Measurements from ENCODE around the gene TAGLN3. TPM values are rescaled to one million over a fixed set of nuclear protein-coding genes. Genes with fewer than 3 reads are reported as not detected.

TAGLN3 gene
- total and polyA plus RNA-seq, 4 donors, result not detected

DNA sequence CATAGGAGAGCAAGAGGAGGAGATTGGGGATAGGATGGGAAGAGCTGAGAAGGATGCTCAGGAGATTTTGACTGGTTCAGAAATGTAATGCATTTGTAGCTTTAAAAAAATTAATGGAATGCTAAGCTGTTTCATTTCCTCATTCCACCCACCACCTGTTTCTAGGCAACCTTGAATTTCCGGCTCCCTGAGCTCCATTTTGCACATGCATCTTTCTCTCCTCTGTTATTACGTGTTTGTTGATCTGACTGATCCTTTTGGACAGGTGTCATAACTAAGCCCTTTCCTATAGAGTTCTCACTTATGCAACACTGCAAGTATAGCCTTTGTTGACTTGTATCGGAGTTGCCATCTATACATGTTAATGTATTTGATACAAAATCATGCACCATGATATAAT, 40.1 kb downstream of the TAGLN3 start:
- 79% methylated on average over 3 of the region's 3 CpGs for whole genome bisulfite sequencing
- no peak overlapping the region for H3K27ac ChIP-seq (ENCODE audit: low read depth in 1 of 2, low read length in 2 of 2)
- no peak overlapping the region for H3K9ac ChIP-seq (ENCODE audit: low read depth in 1 of 2, low read length in 2 of 2)
- TF ChIP-seq, protein P1, sequence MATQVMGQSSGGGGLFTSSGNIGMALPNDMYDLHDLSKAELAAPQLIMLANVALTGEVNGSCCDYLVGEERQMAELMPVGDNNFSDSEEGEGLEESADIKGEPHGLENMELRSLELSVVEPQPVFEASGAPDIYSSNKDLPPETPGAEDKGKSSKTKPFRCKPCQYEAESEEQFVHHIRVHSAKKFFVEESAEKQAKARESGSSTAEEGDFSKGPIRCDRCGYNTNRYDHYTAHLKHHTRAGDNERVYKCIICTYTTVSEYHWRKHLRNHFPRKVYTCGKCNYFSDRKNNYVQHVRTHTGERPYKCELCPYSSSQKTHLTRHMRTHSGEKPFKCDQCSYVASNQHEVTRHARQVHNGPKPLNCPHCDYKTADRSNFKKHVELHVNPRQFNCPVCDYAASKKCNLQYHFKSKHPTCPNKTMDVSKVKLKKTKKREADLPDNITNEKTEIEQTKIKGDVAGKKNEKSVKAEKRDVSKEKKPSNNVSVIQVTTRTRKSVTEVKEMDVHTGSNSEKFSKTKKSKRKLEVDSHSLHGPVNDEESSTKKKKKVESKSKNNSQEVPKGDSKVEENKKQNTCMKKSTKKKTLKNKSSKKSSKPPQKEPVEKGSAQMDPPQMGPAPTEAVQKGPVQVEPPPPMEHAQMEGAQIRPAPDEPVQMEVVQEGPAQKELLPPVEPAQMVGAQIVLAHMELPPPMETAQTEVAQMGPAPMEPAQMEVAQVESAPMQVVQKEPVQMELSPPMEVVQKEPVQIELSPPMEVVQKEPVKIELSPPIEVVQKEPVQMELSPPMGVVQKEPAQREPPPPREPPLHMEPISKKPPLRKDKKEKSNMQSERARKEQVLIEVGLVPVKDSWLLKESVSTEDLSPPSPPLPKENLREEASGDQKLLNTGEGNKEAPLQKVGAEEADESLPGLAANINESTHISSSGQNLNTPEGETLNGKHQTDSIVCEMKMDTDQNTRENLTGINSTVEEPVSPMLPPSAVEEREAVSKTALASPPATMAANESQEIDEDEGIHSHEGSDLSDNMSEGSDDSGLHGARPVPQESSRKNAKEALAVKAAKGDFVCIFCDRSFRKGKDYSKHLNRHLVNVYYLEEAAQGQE (IDR thresholded peaks at IDR 0.05), result no peak
- TF ChIP-seq GABPA (IDR thresholded peaks at IDR 0.05 in 1 of 2, conservative IDR thresholded peaks at IDR 0.05 in 1 of 2) (no peak), NR2F2 (IDR thresholded peaks at IDR 0.05) (no peak)
- H3K27me3 ChIP-seq (ENCODE audit: control insufficient read depth in 4 of 4, insufficient read depth in 4 of 4, low read length in 3 of 4), result no peaks in the 10 kb centered on the region
- no peak for DNase-seq (ENCODE audit: low spot score)
- H3K4me1 ChIP-seq (ENCODE audit: control insufficient read depth in 4 of 4, insufficient read depth in 4 of 4, low read length in 3 of 4), result peaks cover 0 to 4% (median 2%) of the 10 kb centered on the region in 4 donors
- H3K9me3 ChIP-seq (ENCODE audit: control insufficient read depth in 4 of 4, low read length in 3 of 4), result no peaks in the 10 kb centered on the region
- H3K36me3 ChIP-seq (ENCODE audit: control insufficient read depth in 4 of 4, insufficient read depth in 3 of 4, low read depth in 1 of 4, low read length in 3 of 4), result no peaks in the 10 kb centered on the region
- H3K4me3 ChIP-seq (ENCODE audit: low read depth in 1 of 3, low read length in 3 of 3), result no peak overlapping the region

DNA sequence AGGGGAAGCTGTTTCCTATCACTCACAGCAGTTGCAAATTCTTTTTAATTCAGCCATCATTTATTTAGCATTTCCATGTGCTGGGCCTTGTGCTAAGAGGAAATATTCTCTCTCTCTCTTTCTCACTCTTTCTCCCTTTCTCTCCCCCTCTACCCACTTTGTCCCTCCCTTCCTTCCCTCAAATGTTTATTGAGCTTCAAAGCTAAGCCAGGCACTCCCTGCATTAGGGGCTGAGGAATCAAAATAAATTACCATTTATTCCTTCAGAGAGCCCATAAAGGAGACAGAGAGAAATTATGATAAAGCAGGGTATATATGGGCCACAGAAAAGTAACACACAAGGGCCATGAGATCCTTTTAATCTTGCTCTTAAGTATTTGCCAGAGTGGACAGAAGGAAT, 42.6 kb downstream of the TAGLN3 start:
- H3K9me3 ChIP-seq (ENCODE audit: control insufficient read depth in 4 of 4, low read length in 3 of 4), result no peaks in the 10 kb centered on the region
- no peak overlapping the region for H3K4me3 ChIP-seq (ENCODE audit: low read depth in 1 of 3, low read length in 3 of 3)
- no peaks in the 10 kb centered on the region for H3K36me3 ChIP-seq (ENCODE audit: control insufficient read depth in 4 of 4, insufficient read depth in 3 of 4, low read depth in 1 of 4, low read length in 3 of 4)
- no peak overlapping the region for H3K9ac ChIP-seq (ENCODE audit: low read depth in 1 of 2, low read length in 2 of 2)
- DNase-seq (ENCODE audit: low spot score), result no peak
- H3K27me3 ChIP-seq (ENCODE audit: control insufficient read depth in 4 of 4, insufficient read depth in 4 of 4, low read length in 3 of 4), result no peaks in the 10 kb centered on the region
- no peak overlapping the region for H3K27ac ChIP-seq (ENCODE audit: low read depth in 1 of 2, low read length in 2 of 2)
- peaks cover 0 to 6% (median 2%) of the 10 kb centered on the region in 4 donors for H3K4me1 ChIP-seq (ENCODE audit: control insufficient read depth in 4 of 4, insufficient read depth in 4 of 4, low read length in 3 of 4)
- no peak for TF ChIP-seq RXRA (IDR thresholded peaks at IDR 0.05)
- TF ChIP-seq GABPA (IDR thresholded peaks at IDR 0.05 in 1 of 2, conservative IDR thresholded peaks at IDR 0.05 in 1 of 2), result no peak
- no peak for TF ChIP-seq YY1 (IDR thresholded peaks at IDR 0.05)
- TF ChIP-seq JUND (IDR thresholded peaks at IDR 0.05), result no peak
- no peak for TF ChIP-seq HNF4A (conservative IDR thresholded peaks at IDR 0.05)
- TF ChIP-seq, protein P2, sequence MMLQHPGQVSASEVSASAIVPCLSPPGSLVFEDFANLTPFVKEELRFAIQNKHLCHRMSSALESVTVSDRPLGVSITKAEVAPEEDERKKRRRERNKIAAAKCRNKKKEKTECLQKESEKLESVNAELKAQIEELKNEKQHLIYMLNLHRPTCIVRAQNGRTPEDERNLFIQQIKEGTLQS (IDR thresholded peaks at IDR 0.05), result no peak
- TF ChIP-seq, protein P1 (IDR thresholded peaks at IDR 0.05), result no peak
- no peak for TF ChIP-seq HNF4G (IDR thresholded peaks at IDR 0.05)
- TF ChIP-seq FOXA1 (IDR thresholded peaks at IDR 0.05), result no peak
- no peak for TF ChIP-seq TAF1 (conservative IDR thresholded peaks at IDR 0.05)
- TF ChIP-seq SP1 (IDR thresholded peaks at IDR 0.05), result no peak
